ENCODE measurements around the gene C11orf21.

- TF ChIP-seq CTCF (conservative IDR thresholded peaks at IDR 0.05; ENCODE audit: low read length) (no peak), EZH2phosphoT487 (IDR thresholded peaks at IDR 0.05; ENCODE audit: borderline replicate concordance, low read depth, low read length) (no peak)
These were observed 25.3 kb downstream of the C11orf21 start for GRCh38 chr11:2276280-2277007.

All from OCI-LY7 (cell line).